ENCODE data around the gene PNLDC1.
"Not testable (repeated sequence)": the region's sequence is repeated elsewhere in the genome, so short reads cannot be mapped to it uniquely, and the experiment has no call there.

Gene PNLDC1

DNA sequence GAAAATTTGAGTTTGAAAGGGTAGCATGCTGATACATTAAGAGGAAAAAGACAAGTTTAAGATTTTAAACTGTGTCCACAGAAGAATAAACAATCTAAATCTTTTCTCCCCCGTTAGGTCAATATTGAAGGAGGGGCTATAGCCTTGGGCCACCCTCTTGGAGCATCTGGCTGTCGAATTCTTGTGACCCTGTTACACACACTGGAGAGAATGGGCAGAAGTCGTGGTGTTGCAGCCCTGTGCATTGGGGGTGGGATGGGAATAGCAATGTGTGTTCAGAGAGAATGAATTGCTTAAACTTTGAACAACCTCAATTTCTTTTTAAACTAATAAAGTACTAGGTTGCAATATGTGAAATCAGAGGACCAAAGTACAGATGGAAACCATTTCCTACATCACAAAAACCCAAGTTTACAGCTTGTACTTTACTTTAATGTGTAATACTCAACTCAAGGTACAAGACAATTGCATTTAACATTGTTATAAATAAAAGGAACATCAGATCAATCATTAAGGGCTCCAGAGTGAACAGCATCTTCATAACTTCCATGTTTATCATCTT, 21.5 kb upstream of the PNLDC1 start:
- DNase-seq: no peak

DNA sequence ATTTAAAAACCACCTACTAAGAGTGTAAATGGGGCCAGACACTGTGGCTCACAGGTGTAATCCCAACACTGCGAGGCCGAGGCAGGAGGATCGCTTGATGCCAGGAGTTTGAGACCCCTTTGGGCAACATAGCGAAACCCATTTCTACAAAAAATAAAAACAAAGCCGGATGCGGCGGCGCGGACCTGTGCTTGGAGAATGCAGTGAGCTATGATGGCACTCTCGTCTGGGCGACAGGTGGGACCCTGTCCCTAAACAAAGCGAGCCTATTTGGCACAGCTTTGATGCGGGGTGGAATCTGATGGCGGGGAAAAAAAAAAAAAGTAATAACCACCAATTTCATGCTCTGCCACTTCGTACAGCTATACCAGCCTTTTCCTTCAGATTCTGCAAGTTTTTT, 11.8 kb upstream of the PNLDC1 start:
- no peak for DNase-seq

DNA sequence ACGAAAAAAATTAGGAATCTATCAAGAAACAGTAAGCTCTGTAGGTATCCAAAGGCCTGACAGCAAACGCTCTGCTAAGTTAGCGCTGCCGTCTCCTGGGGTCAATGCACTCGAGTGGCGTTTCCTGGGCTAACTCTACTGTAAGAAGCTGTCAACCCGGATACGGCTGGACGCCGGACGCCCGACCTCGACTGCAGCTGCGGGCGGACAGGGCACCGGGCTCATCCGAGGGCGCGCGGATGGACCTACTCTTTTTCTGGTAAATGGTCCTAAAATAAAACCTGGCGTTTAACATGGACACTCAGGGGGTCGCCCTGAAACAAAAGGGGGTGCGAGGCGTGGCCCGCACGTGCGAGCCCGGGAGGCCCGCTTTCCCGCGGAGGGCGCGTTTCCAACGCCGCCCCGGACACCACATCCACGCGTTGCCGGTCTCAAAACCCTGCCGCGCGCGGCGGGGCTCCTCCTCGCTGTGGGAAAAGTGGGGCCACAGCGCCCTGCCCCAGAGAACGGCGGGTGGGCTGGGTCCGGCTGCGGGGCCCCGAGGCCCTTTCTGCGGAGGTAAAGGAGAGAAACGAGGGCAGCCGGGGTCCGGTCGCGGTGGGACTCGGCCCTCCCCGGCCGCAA, 11.2 kb upstream of the PNLDC1 start:
- peak in 4 of 58 donors; percentile 20 to 41 (median 32) for DNase-seq

DNA sequence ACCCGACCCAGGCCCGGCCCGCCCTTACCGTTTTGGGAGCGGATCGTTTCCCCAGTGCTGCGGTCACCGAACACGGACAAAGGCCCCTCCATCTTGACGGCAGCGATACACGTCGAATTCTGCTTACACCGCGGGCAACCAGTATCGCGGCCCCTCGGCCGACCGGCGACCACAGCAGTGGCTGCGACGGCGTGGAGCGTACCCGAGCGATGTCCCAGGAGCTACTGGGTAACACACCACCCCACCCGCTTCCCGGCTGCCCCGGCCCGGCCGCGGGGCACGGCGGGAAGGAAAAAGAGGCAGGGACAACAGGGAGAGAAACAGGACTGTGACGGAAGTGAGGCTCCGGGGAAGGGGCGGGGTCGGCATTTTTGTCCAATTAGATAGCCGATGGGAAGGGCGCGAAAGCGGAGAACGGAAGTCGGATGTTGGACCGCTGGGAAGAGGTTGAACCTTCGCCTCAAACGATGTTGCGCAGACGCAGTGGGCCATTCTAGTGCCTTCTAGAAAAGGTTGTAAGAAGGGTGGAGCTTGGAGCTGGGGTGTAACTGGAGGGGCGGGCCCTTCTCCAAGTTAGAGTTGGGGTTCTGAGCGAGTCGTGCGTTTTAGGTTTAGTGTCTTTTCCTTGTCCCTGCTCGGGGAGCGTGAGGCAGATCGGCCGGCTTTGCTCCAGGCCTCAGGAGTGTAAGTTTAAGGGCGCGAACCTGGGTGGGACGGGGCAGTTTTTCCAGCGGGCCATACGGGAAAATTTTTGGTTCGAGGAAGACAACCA, 10.5 kb upstream of the PNLDC1 start, which contains the start of gene TCP1:
Gene TCP1, minus strand, starts transcription at position 226 of the 772 bp plus-strand sequence. Its CDS starts 134 bp downstream, at position 92.
- DNase-seq: peak; percentile 93 to 100 (median 99)

DNA sequence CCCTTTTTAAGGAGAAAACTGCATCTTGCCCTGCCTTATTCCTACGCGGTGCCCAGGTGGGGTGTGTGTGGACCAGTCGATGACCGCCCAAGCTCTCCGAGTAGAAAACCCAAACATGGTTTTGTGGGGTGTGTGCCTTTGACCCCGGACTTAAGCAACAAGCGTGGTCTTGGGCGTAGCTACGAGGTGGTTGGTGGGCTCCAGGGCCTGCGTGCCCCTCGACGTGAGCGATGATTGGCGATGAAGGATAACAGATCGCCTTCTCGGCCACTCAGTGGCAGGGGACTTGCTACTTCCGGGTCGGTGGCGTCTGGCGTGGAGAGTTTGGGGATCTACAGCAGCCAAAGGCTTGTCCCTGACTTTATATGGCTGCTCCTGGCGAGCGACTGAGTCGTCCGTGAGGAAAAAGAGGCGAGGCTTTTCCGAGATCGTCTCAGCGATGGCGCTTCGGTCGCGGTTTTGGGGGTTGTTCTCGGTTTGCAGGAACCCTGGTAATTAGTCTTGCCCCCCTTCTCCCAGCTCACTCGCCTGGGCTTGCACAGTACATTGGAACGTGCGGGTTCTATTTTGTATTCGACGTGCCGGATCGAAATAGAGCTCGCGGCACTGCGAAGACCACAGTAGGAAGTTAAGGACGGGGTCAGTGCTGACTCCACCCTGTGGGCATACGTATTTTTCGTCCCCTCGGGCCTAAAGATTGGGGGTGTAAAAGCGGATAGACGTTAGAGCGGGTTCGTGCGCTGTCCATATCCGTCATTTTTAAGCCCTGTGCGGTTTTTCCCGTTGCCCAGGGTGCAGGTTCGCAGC, 9.7 kb upstream of the PNLDC1 start, which contains the start of gene MRPL18:
Gene MRPL18, plus strand, starts transcription at position 319 of the 807 bp plus-strand sequence. Its CDS starts 121 bp downstream, at position 440.
- peak; percentile 56 to 98 (median 94) for DNase-seq

DNA sequence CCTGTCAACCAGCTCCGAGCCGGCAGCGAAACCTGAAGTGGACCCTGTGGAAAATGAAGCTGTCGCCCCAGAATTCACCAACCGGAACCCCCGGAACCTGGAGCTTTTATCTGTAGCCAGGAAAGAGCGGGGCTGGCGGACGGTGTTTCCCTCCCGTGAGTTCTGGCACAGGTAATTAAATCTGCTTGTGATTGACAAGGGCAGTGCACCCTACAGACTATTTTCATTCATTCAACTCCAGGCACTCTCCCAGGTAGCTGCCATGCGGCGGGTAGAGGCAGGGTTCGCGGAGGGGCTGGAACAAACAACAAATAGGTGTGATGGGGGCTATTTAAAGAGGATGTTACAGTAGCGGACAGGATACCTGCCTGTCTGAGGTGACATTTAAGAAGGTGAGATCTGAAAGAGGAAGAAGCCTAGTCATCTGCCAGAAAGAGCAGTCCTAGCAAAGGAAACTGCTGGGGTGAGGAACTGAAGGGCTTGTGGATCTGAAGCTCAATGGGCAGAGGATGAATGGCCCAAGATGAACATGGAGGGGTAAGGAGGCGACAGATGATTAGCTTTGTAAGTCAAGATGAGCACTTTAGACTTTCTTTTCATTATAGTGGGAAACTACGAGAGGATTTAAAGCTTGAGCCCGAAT, 9.0 kb upstream of the PNLDC1 start:
- peak in 2 of 58 donors; percentile 5 to 40 for DNase-seq

DNA sequence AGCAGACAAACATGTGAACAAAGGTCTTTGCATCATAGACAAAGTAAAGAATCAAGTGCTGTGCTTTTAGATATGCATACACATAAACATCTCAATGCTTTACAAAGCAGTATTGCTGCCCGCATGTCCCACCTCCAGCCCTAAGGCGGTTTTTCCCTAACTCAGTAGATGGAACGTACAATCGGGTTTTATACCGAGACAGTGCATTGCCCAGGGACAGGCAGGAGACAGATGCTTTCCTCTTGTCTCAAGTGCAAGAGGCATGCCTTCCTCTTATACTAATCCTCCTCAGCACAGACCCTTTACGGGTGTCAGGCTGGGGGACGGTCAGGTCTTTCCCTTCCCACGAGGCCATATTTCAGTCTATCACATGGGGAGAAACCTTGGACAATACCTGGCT, 5.1 kb upstream of the PNLDC1 start:
- DNase-seq: not testable (repeated sequence)

DNA sequence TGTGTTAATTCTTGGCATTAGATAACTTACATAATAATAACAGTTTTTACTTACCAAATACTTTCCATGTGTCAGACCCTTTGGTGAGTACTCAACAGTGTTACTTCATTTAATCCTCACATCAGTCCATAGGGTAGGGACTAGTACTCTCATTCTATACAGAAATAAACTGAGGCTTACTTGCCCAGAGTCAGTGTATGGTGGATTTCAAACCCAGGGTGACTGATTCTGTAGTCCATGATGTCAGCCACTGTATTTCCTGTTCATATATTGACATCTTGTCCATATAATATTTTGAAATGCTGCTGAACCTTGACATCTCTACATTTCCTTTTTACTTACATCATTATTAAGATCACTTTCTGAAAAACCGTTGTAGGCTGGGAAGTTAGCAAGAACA, 2.5 kb upstream of the PNLDC1 start:
- no peak for DNase-seq

DNA sequence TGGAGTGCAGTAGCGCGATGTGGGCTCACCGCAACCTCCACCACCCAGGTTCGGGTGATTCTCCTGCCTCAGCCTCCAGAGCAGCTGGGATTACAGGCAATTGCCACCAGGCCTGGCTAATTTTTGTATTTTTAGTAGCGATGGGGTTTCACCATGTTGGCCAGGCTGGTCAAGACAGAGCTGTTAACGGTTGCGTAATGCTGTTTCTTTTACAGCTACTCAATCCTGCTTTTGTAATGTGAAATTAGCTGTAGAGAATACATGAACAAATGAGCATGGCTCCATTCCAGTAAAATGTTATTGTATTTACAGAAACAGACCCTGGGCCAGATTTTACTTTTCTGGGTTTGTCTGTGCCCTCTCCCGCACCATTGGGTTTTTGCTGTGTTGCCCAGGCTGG, 1.9 kb downstream of the PNLDC1 start:
- no peak for DNase-seq

DNA sequence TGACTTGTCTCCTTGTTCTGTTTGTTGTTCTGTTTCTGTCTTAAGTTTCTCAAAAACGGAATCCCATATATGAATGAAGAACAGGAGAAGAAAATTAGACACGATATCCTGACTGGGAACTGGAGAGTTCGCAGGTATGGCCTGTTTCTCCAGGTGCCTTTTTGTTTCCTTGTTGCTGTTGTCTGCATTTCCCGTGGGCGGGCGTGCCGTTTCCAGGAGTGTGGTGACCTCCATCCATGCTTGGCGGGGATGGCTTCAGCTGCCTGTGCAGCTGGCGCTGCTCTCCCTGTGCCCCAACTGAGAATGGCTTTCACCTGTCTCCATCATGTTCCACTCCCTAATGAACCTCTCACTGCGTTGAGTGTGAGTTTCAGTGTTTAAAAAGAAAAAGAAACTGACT, 4.4 kb downstream of the PNLDC1 start:
- no peak for DNase-seq

DNA sequence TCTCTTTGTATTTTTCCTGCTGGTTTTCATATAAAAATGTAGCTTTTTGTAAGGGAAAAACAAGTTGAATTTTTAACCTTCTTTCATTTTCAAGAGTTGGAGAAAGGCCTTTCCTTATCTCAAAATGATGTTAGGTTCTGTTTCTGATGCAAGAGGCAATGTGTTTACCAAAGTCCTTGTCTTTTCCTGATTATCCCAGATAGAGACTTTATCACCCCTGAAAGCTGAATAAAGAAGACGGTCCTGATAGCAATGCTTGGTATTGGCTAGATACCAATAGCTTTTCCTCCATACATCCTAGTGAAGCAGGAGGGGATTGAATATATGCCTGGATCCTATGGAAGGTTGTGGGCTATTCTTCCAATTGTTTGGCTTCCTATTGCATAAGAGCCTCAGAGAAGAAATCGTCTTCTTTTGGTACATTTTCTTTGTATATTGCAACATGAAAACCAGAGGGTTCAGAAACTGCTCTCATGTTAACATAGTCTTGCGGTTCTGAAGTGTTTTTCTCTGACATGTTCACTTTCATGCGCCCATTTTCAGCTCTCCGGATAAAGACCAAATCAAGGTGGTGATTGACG, 5.5 kb downstream of the PNLDC1 start:
- DNase-seq: no peak

DNA sequence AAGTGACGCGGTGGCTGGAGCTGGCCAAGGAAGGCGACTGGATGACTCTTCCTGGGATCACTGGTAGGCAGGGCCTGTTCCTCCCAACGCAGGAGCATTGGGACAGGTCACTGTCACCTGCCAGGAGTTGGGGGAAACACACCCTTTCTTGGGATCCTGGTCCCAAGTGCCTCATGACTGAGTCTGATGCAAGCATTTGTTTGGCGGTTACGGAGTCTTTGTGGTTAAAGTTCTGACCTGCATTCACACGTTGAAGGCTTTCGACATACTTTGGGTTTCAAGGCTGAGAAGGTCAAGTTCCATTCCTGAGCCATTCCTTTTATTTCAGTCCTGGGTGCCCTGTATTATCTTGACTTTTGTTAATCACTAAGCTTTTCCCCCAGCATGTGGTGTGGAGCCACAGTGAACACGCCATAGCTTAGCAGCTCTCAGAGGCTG, 6.0 kb downstream of the PNLDC1 start:
- no peak for DNase-seq

DNA sequence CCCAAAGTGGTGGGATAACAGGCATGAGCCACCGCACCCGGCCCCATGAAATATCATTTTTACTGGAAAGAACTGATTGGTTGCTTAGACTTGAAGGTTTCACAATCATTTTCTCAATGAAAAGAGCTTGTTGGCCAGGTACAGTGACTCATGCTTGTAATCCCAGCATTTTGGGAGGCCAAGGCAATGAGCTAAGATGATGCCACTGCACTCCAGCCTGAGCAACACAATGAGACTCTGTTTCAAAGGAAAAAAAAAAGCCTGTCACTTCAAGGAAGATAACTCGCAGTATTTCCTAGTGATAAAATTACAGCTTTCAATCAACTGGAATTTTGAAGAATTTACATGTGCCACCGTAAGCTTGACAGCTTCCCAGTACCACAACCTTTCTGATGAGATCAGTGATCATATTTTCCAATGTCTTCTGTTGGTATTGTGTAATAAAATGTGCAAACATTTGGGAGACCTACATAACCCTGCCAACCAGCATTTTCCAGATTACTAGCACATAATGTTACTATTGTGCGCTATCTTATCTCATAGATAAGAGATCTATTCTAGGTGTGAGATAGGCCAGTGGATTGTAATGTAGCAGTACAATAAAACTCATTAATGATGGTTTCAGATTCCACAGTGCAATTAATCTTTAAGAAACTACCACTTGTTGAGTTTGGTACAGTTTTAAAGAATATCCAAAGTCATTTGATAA, 7.2 kb downstream of the PNLDC1 start:
- no peak for DNase-seq

DNA sequence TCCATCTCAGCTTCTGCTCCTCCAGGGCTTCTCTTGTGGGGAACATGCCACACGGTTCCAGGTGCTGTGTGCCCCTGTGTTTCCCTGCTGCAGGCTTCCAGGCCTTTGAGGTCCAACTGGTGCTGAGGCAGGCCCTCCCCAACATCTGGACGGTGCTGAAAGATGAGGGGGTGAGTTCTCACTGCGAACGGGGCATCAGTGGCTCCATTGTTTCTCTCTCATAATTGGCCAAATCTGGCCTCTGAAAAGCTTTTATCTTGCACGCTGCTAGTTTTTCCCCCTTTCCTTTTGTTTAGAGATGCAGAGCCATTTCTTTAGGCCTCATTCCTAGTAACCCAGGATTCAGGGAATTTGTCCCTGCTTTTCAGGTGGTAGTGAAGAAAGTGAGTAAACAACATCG, 8.6 kb downstream of the PNLDC1 start:
- DNase-seq: peak in 9 of 58 donors; percentile 6 to 61 (median 31)

DNA sequence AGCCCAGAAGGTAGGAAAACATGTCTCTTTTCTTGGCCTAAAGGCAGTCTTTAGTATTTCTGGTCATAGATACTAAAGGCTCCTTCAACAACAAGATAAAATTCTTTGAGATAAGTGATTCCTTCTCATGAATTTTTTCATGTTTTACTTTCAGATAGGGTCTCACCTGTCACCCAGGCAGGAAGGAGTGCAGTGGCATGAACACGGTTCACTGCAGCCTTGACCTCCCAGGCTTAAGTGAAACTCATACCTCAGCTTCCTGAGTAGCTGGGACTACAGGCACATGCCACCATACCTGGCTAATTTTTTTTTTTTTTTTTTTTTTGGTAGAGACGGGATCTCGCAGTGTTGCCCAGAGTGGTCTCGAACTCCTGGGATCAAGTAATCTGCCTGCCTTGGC, 9.1 kb downstream of the PNLDC1 start:
- no peak for DNase-seq

DNA sequence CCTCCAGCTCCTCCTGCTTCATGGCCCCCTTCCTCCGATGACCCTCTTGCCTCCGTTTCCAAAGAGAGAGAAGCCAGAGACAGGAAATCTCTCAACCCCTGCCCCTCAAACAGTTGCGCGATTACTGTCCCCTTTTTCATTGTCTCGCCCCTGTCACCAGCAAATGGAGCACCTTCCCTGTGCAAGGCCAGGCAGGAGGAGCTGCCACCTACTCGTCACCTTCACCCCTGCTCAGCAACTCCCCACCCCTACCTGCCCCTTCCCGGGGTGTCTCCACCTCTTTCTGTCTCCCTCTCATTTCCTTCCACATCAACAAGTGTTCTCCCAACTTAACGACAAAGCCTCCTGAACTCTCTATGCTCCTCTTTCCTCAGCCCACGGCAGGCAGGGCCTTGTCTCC, 13.7 kb downstream of the PNLDC1 start:
- DNase-seq: no peak

DNA sequence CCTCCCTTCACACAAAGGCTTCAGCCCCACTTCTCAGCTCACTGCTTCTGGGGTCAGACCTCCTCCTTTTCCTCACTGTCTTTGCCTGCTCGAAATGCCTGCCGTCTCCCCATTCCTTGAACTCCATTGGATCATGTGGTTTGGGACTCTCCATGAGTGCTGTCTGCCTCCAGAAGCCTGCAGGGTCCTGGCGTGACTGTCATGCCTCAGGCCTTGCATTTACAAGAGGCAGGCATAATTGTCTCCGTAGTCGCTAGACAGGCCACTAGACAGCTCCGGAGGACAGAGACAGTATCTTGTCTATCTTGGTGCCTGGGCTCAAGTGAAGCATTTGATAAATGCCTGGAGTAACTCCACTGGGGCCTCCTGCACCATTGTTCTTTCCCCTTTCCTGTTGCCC, 15.3 kb downstream of the PNLDC1 start:
- no peak for DNase-seq

DNA sequence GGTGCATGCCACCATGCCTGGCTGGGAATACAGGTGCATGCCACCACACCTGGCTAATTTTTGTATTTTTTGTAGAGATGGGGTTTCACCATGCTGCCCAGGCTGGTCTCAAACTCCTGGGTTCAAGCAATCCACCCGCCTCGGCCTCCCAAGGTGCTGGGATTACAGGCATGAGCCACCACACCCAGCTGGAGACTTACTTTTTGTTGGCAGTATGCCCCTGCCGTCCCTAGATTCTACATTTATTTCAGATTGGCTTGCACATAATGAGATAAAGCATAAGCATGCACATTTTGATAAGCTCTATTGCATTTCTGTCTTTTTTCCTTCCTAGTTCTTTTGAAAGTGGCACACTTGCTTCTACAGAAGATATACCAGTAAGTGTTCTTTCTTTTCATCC, 16.7 kb downstream of the PNLDC1 start:
- DNase-seq: not testable (repeated sequence)

DNA sequence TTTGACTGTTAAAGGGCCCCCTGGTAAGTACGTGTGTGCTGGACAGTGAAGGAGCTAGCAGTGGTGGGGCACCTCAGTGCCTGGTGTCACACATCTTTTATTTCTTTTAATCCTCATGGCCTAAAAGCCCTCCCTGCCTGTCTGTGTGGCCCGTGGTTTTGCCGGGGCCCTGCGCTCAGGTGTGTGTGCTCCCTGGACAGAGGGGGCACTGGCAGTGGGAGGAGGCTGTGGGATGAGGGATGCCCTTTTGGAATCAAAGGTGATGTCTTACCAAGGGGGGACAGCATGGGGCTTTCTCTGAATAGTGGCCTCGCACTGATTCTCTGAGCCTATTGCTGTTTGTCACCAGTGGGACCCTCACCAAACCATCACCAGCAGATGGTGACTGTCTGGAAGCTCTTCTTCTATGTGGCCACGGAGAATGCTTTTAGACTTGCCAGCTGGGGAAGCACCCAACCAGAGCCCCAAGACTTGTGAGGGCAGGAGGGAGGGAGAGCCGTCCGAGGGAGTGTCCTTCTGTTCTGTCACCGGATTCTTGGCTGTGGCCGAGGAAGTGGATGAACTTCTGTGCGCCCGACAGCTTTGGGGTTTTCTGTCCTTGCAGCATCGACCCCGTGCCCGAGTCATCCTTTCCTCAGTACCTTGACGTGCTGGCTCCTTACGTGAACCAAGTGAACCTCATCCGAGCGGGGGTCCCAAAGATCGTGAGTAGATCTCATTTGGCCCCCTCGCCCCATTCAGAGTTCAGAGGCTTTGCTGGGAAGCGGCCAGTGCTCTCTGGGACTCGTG, 18.1 kb downstream of the PNLDC1 start:
- DNase-seq: no peak

All from anterior cingulate cortex (tissue), 58 donors.